Tibial nerve (tissue), 4 donors: ENCODE results near the gene SSBP2. TPM values are rescaled to one million over a fixed set of nuclear protein-coding genes. Genes with fewer than 3 reads are reported as not detected.

ENCODE experiments used
- DNase-seq, 2 donors: peaks; one replicate each; pipeline ENCODE4 v3.0.0-alpha.2; 2019; ENCODE audit warnings: low spot score in 2 of 2
- H3K27ac ChIP-seq, 4 donors: fragments of 200-600 bp; sonication (generic) in 3 of 4; one replicate each; pipeline ENCODE4 v1.5.1; 2017 to 2019; ENCODE audit warnings: mild to moderate bottlenecking in 1 of 4
- H3K27me3 ChIP-seq, 2 donors: fragments of 200-600 bp; sonication (generic) in 1 of 2; one replicate each; pipeline versions ENCODE4 v1.5.1 to v1.6.0; 2017 to 2019
- H3K36me3 ChIP-seq, 3 donors: fragments of 200-600 bp; sonication (generic); one replicate each; pipeline ENCODE4 v1.5.1; 2018 to 2019
- H3K4me1 ChIP-seq, 4 donors: fragments of 200-600 bp; sonication (generic) in 3 of 4; one replicate each; pipeline ENCODE4 v1.5.1; 2017 to 2019
- H3K4me3 ChIP-seq, 4 donors: fragments of 200-600 bp; sonication (generic) in 3 of 4; one replicate each; pipeline ENCODE4 v1.5.1; 2017 to 2019; ENCODE audit warnings: mild to moderate bottlenecking in 1 of 4, moderate library complexity in 1 of 4
- H3K9me3 ChIP-seq, 4 donors: fragments of 200-600 bp; sonication (generic) in 3 of 4; one replicate each; pipeline ENCODE4 v1.5.1; 2017 to 2019
- EP300 ChIP-seq, 2 donors: sonication (generic); formaldehyde crosslinking; IDR thresholded peaks; one replicate each; pipeline ENCODE4 v1.6.1; 2017; ENCODE audit warnings: antibody characterized with exemption in 2 of 2, mild to moderate bottlenecking in 1 of 2
- POLR2A ChIP-seq, 2 donors: fragments of 450-650 bp; IDR thresholded peaks; one replicate each; pipeline ENCODE4 v1.6.1; 2017; ENCODE audit warnings: antibody characterized with exemption in 2 of 2, mild to moderate bottlenecking in 2 of 2, moderate library complexity in 2 of 2
- WGBS, 2 donors: methylation state at CpG; one replicate each; pipeline ENCODE4 v1.1.5; 2018; 5-methylcytosine and 5-hydroxymethylcytosine counted together
- total RNA-seq, 4 donors: library from RNA; depleted of rRNA; stranded (reverse); fragments of >200 nt; gene quantifications; one replicate each; pipeline ENCODE4 v1.1.0, GENCODE V29; 2016
- TF ChIP-seq, protein P1 (sequence below), 5 experiments: fragments of 200-600 bp in 3 of 5; fragments of 450-650 bp in 2 of 5; sonication (generic) in 3 of 5; IDR thresholded peaks; one replicate each; pipeline ENCODE4 v1.5.1; 2016 to 2019; ENCODE audit warnings: antibody characterized with exemption in 5 of 5, mild to moderate bottlenecking in 3 of 5, moderate library complexity in 2 of 5

SSBP2 gene
- total RNA-seq, 4 donors from 2014 or later: 62.6 to 95.1 (median 77.5) TPM

DNA sequence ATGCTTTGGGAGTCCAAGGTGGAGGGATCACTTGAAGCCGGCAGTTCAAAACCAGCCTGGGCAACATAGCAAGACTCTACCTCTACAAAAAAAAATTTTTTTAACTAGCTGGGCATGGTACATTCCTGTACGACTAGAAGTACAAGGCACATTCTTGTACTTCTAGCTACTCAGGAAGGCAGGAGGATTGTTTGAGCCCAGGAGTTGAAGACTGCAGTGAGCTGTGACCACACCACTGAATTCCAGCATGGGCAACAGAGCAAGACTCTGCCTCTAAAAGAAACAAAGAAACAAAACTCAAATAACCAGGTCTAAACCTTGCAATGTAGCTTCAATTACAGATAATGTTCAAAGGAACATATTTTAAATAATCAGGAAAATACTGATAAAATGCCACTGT is 56.2 kb downstream of the SSBP2 start:
- Histone ChIP-seq H3K9me3 (peaks cover 0 to 38% (median 7%) of the 10 kb centered on the region in 4 donors), H3K4me3 (no peak overlapping the region), H3K4me1 (peaks cover 0 to 14% (median 0%) of the 10 kb centered on the region in 4 donors), H3K27me3 (no peaks in the 10 kb centered on the region), H3K36me3 (peaks cover 0 to 31% (median 0%) of the 10 kb centered on the region in 3 donors), H3K27ac (no peak overlapping the region)
- 84 to 91% methylated on average over 2 of the region's 2 CpGs for WGBS, 2 donors
- no peak for DNase-seq
- TF ChIP-seq EP300 (IDR thresholded peaks at IDR 0.05): no peak
- no peak for TF ChIP-seq POLR2A (IDR thresholded peaks at IDR 0.05)
- TF ChIP-seq, protein P1, sequence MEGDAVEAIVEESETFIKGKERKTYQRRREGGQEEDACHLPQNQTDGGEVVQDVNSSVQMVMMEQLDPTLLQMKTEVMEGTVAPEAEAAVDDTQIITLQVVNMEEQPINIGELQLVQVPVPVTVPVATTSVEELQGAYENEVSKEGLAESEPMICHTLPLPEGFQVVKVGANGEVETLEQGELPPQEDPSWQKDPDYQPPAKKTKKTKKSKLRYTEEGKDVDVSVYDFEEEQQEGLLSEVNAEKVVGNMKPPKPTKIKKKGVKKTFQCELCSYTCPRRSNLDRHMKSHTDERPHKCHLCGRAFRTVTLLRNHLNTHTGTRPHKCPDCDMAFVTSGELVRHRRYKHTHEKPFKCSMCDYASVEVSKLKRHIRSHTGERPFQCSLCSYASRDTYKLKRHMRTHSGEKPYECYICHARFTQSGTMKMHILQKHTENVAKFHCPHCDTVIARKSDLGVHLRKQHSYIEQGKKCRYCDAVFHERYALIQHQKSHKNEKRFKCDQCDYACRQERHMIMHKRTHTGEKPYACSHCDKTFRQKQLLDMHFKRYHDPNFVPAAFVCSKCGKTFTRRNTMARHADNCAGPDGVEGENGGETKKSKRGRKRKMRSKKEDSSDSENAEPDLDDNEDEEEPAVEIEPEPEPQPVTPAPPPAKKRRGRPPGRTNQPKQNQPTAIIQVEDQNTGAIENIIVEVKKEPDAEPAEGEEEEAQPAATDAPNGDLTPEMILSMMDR (IDR thresholded peaks at IDR 0.05): no peak

DNA sequence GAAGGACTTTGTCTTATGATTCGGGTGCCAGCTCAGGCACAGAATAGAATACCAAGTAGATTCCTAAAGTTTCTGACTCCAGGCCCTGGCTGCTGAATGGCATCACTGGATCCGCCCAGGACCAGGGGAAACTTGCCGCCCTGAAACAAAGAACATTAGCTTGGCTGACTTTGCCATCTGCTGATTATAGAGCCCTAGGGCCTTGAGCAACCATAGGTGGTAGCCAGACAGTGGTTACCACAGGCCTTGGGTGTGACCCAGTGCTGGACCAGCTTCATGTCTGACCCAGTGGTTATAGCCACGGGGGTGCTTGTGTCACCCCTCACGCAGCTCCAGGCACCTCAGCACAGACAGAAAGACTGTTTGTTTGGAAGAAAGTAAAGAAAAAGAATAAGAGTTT is 62.7 kb downstream of the SSBP2 start:
- Histone ChIP-seq H3K27me3 (no peaks in the 10 kb centered on the region), H3K4me1 (no peaks in the 10 kb centered on the region), H3K36me3 (peaks cover 0 to 31% (median 0%) of the 10 kb centered on the region in 3 donors), H3K4me3 (no peak overlapping the region), H3K9me3 (peaks cover 0 to 47% (median 9%) of the 10 kb centered on the region in 4 donors), H3K27ac (no peak overlapping the region)
- 92 to 100% methylated on average over 5 of the region's 5 CpGs for WGBS, 2 donors
- no peak for DNase-seq
- TF ChIP-seq, protein P1 (IDR thresholded peaks at IDR 0.05): no peak
- TF ChIP-seq EP300 (IDR thresholded peaks at IDR 0.05) (no peak), POLR2A (IDR thresholded peaks at IDR 0.05) (no peak)

DNA sequence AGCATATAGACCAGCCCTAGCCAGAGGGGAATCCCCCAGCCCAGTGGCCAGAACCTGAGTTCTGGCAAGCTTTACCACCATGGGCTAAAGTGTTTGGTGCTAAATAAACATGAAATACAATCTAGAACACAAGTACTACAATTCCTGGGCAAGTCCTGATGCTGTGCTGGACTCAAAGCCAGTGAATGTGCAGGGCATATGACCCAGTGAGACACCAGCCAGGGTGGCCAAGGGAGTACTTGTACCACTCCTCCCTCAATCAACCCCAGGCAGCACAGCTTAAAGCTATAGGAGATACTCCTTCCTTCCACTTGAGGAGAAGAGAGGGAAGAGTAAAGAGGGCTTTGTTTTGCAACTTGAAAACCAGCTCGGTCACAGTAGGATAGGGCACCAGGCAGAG is 63.6 kb downstream of the SSBP2 start:
- Histone ChIP-seq H3K9me3 (peaks cover 0 to 38% (median 9%) of the 10 kb centered on the region in 4 donors), H3K4me1 (no peaks in the 10 kb centered on the region), H3K4me3 (no peak overlapping the region), H3K36me3 (peaks cover 0 to 22% (median 0%) of the 10 kb centered on the region in 3 donors), H3K27me3 (no peaks in the 10 kb centered on the region), H3K27ac (no peak overlapping the region)
- no peak for DNase-seq
- TF ChIP-seq, protein P1 (IDR thresholded peaks at IDR 0.05): no peak
- WGBS, 2 donors: 80 to 100% methylated on average over 1 of the region's 1 CpG

DNA sequence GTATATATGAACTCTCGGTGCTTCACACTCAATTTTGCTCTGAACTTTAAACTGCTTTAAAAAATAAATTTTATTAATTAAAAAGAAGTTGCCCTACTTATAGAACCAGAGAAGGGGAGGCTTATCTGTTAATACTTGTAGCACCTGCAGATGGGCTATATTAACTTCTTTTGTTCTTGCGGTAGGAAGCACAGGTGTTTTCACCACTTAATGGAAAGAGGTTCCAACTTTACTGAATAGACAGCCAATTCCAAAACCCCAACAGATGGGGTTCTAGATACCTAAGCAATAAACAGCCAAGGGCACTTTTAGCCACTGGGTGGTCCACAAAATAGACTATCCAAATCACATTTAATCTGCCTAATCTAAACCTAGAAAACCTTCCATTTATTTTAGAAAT is 65.4 kb downstream of the SSBP2 start:
- 96 to 98% methylated on average over 2 of the region's 2 CpGs for WGBS, 2 donors
- Histone ChIP-seq H3K4me3 (no peak overlapping the region), H3K36me3 (peaks cover 0 to 24% (median 0%) of the 10 kb centered on the region in 3 donors), H3K27ac (no peak overlapping the region), H3K9me3 (peaks cover 0 to 38% (median 7%) of the 10 kb centered on the region in 4 donors), H3K27me3 (no peaks in the 10 kb centered on the region), H3K4me1 (no peaks in the 10 kb centered on the region)
- DNase-seq: no peak
- TF ChIP-seq EP300 (IDR thresholded peaks at IDR 0.05): no peak
- TF ChIP-seq POLR2A (IDR thresholded peaks at IDR 0.05): no peak
- TF ChIP-seq, protein P1 (IDR thresholded peaks at IDR 0.05): no peak

DNA sequence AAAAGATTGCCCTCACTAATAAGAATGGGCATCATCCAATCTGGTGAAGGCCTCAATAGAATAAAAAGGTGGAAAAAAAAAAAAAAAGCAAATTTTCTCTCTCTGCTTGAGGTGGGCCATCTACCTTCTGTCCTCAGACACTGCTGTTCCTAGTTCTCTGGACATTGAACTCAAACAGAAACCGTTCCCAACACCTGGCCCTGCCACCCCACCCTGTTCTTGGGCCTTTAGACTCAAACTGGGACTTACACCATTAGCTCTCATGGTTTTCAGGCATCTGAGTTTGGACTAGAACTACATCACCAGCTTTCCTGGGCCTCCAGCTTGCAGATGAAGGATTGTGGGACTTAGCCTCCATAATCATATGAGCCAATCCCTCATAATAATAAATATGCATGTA is 71.0 kb downstream of the SSBP2 start:
- no peak for DNase-seq
- Histone ChIP-seq H3K27ac (no peak overlapping the region), H3K9me3 (peaks cover 0 to 21% (median 3%) of the 10 kb centered on the region in 4 donors), H3K4me3 (no peak overlapping the region), H3K27me3 (no peaks in the 10 kb centered on the region), H3K4me1 (no peaks in the 10 kb centered on the region), H3K36me3 (peaks cover 0 to 12% (median 0%) of the 10 kb centered on the region in 3 donors)
- 83 to 100% methylated on average over 1 of the region's 1 CpG for WGBS, 2 donors
- TF ChIP-seq, protein P1 (IDR thresholded peaks at IDR 0.05): no peak
- TF ChIP-seq POLR2A (IDR thresholded peaks at IDR 0.05) (no peak), EP300 (IDR thresholded peaks at IDR 0.05) (no peak)
